Upper lobe of left lung (tissue), 4 donors: ENCODE results near the gene NXPH1.
"Not testable (repeated sequence)": the region's sequence is repeated elsewhere in the genome, so short reads cannot be mapped to it uniquely, and the experiment has no call there.

ENCODE experiments used
- CTCF ChIP-seq, 6 experiments: fragments of 450-650 bp in 4 of 6; fragments of 200-600 bp in 2 of 6; sonication (generic) in 2 of 6; IDR thresholded peaks; one replicate each; pipeline ENCODE4 v1.5.1; 2016 to 2019; ENCODE audit warnings: antibody characterized with exemption in 6 of 6
- EP300 ChIP-seq, 4 donors: sonication (generic); formaldehyde crosslinking; IDR thresholded peaks; one replicate each; pipeline ENCODE4 v1.5.1; 2017; ENCODE audit warnings: antibody characterized with exemption in 4 of 4, control low read depth in 2 of 4
- POLR2A ChIP-seq, 4 donors: fragments of 450-650 bp; IDR thresholded peaks; one replicate each; pipeline ENCODE4 v1.5.1; 2016 to 2017; ENCODE audit warnings: antibody characterized with exemption in 4 of 4, mild to moderate bottlenecking in 2 of 4
- POLR2AphosphoS5 ChIP-seq, 2 donors: sonication (generic); formaldehyde crosslinking; IDR thresholded peaks; one replicate each; pipeline ENCODE4 v1.5.1; 2017; ENCODE audit warnings: antibody characterized with exemption in 2 of 2

GRCh38 chr7:8731756-8732155 is 298.3 kb downstream of the NXPH1 start:
- not testable (repeated sequence) for TF ChIP-seq CTCF, POLR2AphosphoS5, POLR2A, EP300 (IDR thresholded peaks at IDR 0.05)
